CD1c-positive myeloid dendritic cell (primary cell): ENCODE measurements around the gene ALPL.

Experiments used
- DNase-seq: peaks from one replicate; pipeline ENCODE4 v3.0.0-alpha.2; 2016; ENCODE audit errors: extremely low spot score

ALPL gene

GRCh38 chr1:21618561-21619374, 109.5 kb downstream of the ALPL start:
- no peak for DNase-seq

- DNase-seq: no peak
These were observed 110.2 kb downstream of the ALPL start for GRCh38 chr1:21619375-21619947.

- DNase-seq: no peak
These were observed 110.8 kb downstream of the ALPL start for GRCh38 chr1:21620011-21620410.

- no peak for DNase-seq
These were observed 111.3 kb downstream of the ALPL start for GRCh38 chr1:21620496-21620895.

- no peak for DNase-seq
These were observed 111.8 kb downstream of the ALPL start for GRCh38 chr1:21621051-21621450.

GRCh38 chr1:21621761-21622436, 112.7 kb downstream of the ALPL start:
- no peak for DNase-seq

- DNase-seq: peak; percentile 36
These were observed 113.5 kb downstream of the ALPL start for GRCh38 chr1:21622466-21623315.

GRCh38 chr1:21623410-21623961, 114.3 kb downstream of the ALPL start:
- no peak for DNase-seq

GRCh38 chr1:21624571-21625389, 115.6 kb downstream of the ALPL start:
- DNase-seq: no peak

GRCh38 chr1:21625390-21626190, 116.4 kb downstream of the ALPL start:
- DNase-seq: no peak

GRCh38 chr1:21626921-21627339, 117.7 kb downstream of the ALPL start:
- DNase-seq: no peak
